HUES6 (cell line): ENCODE data around the gene PKMYT1.

ENCODE experiments used
- H3K27ac ChIP-seq: 2 replicates; pipeline ENCODE4 v1.7.0; 2013; ENCODE audit warnings: low read depth, mild to moderate bottlenecking, low read length, inconsistent platforms
- H3K27me3 ChIP-seq: 2 replicates; pipeline ENCODE4 v1.6.1; 2013; ENCODE audit warnings: low read length; ENCODE audit not compliant: control insufficient read depth, insufficient read depth
- H3K36me3 ChIP-seq: 2 replicates; pipeline ENCODE4 v1.6.1; 2013; ENCODE audit warnings: low read length; ENCODE audit not compliant: control insufficient read depth, insufficient read depth
- H3K4me1 ChIP-seq: 2 replicates; pipeline ENCODE4 v1.6.1; 2013; ENCODE audit warnings: low read length; ENCODE audit not compliant: control insufficient read depth, insufficient read depth
- H3K4me3 ChIP-seq: 2 replicates; pipeline ENCODE4 v1.5.1; 2013; ENCODE audit warnings: low read depth, low read length
- H3K9ac ChIP-seq: one replicate; pipeline ENCODE4 v1.6.1; 2013; ENCODE audit warnings: mild to moderate bottlenecking, low read length
- H3K9me3 ChIP-seq: 2 replicates; pipeline ENCODE4 v1.6.1; 2013; ENCODE audit warnings: low read depth, low read length; ENCODE audit not compliant: control insufficient read depth, insufficient read depth

The PKMYT1 gene

DNA sequence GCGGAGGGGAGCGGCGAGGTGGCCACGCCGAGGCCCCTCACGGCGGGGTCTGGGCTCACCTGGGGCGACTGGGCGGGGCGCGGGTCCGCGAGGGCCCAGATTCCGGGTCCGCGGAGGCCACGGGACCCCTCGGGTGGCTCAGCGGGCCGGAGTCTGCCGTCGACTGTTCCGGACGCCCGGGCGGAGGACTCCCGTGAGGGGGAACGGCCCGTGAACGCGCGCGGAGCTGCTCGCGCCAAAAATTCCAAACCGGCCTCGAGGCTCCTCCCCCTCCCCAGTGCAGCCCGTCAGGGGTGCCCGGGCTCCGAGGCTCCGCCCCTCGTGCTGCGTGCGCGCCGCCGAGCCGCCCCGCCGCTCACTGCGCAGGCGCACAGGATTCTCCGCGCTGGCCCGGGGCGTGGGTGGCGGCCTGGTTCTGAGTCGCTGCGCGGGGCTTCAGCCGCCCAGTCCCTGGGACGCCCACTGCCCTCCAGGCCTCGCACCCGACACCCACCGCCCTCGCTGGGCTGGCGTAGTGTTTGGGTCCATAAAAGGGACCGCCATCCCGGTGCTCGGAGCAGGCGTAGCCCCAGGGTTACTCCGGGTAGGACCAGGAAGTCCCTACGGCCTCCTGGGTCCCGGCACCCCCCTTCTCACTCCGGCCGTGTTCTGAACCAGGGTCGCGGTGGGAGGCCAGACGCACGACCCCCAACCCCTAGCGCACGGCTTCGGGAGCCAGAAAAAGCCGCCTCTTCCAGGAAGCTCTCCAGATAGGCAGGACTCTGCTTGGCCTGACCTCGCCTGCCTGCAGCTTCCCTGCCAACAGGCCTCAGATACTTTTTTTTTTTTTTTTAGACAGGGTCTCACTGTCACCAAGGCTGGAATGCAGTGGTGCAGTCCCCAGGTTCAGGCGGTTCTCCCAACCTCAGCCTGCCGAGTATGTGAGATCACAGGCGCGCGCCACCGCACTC, at the start of gene PKMYT1:
Gene PKMYT1 (minus strand): TSS at position 220 of the 950 bp plus-strand sequence. CDS start 789 bp downstream, outside the sequence.
- H3K9me3 ChIP-seq, result no peaks in the 10 kb centered on the region
- H3K4me1 ChIP-seq, result peaks cover 32% of the 10 kb centered on the region
- H3K36me3 ChIP-seq, result peaks cover 27% of the 10 kb centered on the region
- no peaks in the 10 kb centered on the region for H3K27me3 ChIP-seq
- H3K27ac ChIP-seq, result peak within 1 kb of the TSS; percentile 84
- H3K9ac ChIP-seq, result peak within 1 kb of the TSS; percentile 91
- peak within 1 kb of the TSS; percentile 86 for H3K4me3 ChIP-seq

DNA sequence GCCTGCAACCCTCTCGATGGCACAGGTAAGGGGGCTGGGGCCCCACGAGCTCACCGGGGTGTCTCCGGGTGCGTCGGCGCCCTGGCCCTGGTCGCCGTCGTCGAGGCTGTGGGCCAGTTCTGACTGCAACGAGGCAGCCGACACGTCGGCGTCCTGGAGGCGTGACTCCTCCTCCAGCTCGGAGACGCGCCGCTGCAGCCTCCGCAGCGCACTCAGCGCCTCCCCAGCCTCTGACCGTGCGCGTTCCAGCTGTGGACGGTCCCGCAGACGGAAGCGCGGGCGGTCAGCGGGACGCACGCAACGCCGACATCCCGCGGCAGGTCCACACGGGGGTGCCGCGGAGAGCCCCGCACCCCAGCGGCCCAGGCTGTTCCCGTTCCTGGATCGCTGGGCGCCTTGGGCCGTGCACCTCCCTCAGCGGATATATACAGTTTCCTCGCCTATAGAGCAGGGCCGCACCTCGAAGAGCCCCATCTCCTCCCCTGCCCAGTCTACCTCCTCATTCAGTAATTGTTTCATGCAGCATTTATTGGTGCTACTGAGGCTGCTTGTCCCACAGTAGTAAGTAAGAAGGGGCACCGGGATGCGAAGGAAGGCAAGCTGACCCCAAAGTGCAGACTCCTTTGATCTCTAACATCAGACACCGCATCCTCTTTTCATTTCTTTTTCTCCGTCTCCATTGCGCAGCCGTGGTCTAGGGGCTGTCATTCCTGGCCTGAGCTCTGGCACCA, 49.4 kb upstream of the PKMYT1 start:
- Histone ChIP-seq H3K36me3 (peaks cover 23% of the 10 kb centered on the region), H3K27ac (no peak overlapping the region), H3K9me3 (no peaks in the 10 kb centered on the region), H3K4me3 (no peak overlapping the region), H3K9ac (no peak overlapping the region), H3K4me1 (peaks cover 22% of the 10 kb centered on the region), H3K27me3 (peaks cover 50% of the 10 kb centered on the region)

DNA sequence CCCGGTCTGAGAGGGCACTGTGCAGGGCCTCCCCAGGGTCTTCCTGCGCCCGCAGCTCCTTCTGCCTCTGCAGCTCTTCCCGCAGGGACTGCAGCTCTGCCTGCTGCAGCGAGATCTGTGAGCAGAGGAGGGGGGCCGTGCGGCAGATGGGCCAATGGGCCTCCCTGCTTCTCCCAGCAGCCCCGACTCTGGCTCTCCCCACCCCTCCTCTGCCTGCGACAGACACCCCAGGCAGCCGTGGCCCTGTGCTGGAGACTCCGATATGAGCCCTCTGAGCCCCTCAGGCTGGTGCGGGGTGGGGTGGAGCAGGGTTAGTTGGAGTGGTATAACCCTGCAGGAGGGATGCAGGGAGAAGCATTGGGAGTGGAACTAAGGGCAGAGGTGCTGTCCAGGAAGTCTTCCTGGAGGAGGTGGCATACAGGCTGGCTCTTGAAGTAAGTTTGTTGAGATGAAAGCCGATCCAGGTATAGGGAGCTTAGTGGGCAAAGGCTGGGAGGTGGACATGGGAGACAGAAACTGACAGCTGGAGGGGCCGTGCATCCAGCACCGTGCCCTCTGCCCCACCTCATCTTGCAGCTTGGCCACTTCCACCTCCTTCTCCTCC, 48.6 kb upstream of the PKMYT1 start:
- H3K4me1 ChIP-seq, result peaks cover 22% of the 10 kb centered on the region
- peaks cover 42% of the 10 kb centered on the region for H3K27me3 ChIP-seq
- H3K36me3 ChIP-seq, result peaks cover 23% of the 10 kb centered on the region
- no peak overlapping the region for H3K9ac ChIP-seq
- H3K9me3 ChIP-seq, result no peaks in the 10 kb centered on the region
- 0 out of 2 replicates have a peak overlapping the region, but pooled peaks have one; percentile 13 for H3K4me3 ChIP-seq
- H3K27ac ChIP-seq, result no peak overlapping the region

- Histone ChIP-seq H3K27me3 (peaks cover 36% of the 10 kb centered on the region), H3K9ac (no peak overlapping the region), H3K36me3 (peaks cover 23% of the 10 kb centered on the region), H3K4me1 (peaks cover 22% of the 10 kb centered on the region), H3K4me3 (0 out of 2 replicates have a peak overlapping the region, but pooled peaks have one; percentile 31), H3K27ac (no peak overlapping the region), H3K9me3 (no peaks in the 10 kb centered on the region)
Observed at GRCh38 chr16:3027983-3028715, 47.9 kb upstream of the PKMYT1 start.

DNA sequence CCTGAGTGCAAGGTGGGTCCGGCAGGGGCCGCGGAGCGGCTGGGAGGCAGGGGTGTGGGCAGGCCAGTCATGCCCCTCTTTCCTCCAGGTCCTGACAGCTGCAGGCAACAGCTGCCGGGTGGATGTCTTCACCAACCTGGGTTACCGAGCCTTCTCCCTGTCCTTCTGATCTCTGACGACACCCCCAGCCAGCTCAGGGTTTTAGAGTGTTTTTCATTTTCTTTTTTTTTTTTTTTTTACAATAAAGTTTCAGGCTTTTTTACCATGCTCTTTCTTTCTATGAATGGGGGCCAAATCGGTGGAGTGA, 47.2 kb upstream of the PKMYT1 start:
- H3K36me3 ChIP-seq, result peaks cover 29% of the 10 kb centered on the region
- peaks cover 30% of the 10 kb centered on the region for H3K27me3 ChIP-seq
- H3K4me3 ChIP-seq, result no peak overlapping the region
- H3K4me1 ChIP-seq, result peaks cover 28% of the 10 kb centered on the region
- H3K9ac ChIP-seq, result no peak overlapping the region
- no peak overlapping the region for H3K27ac ChIP-seq
- H3K9me3 ChIP-seq, result no peaks in the 10 kb centered on the region

DNA sequence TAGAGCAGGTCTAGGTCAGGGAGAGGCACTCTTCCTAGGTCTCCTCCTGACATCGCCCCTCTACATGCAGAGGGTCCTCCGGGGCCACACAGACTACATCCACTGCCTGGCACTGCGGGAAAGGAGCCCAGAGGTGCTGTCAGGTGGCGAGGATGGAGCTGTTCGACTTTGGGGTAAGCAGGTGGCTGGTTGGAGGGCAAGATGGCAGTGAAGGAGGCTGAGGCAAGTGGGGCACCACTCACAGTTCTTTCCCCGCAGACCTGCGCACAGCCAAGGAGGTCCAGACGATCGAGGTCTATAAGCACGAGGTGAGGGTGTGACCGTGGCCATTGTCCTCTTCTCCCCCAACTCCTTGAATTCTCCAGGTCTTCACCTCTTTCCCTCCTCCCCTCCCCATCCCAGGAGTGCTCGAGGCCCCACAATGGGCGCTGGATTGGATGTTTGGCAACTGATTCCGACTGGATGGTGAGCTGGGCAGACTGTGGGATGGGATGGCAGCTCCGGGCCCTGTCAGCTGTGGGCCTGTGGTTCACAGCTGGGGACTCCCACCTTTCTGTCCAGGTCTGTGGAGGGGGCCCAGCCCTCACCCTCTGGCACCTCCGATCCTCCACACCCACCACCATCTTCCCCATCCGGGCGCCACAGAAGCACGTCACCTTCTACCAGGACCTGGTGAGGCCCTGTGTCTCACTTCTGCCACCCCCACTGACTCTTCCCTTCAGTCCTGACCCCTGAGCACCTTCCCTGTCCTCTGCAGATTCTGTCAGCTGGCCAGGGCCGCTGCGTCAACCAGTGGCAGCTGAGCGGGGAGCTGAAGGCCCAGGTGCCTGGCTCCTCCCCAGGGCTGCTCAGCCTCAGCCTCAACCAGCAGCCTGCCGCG, 46.6 kb upstream of the PKMYT1 start:
- Histone ChIP-seq H3K27me3 (peaks cover 27% of the 10 kb centered on the region), H3K4me3 (no peak overlapping the region), H3K9me3 (no peaks in the 10 kb centered on the region), H3K4me1 (peaks cover 32% of the 10 kb centered on the region), H3K27ac (no peak overlapping the region), H3K9ac (no peak overlapping the region), H3K36me3 (peaks cover 32% of the 10 kb centered on the region)

DNA sequence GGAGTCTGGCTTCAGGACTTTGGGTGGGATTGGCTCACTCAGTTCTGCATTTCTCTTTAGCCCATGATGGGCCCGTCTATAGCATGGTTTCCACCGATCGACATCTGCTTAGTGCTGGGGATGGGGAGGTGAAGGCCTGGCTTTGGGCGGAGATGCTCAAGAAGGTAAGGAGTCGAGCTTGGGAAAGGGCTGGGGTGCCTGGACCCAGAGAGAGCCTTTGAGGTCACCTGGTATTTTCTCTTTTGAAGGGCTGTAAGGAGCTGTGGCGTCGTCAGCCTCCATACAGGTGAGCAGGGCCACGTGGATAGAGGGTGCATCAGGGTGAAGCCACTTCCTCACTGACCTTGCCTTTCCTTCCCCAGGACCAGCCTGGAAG, 45.7 kb upstream of the PKMYT1 start:
- Histone ChIP-seq H3K4me3 (no peak overlapping the region), H3K27me3 (peaks cover 26% of the 10 kb centered on the region), H3K4me1 (peaks cover 32% of the 10 kb centered on the region), H3K36me3 (peaks cover 36% of the 10 kb centered on the region), H3K9ac (no peak overlapping the region), H3K9me3 (no peaks in the 10 kb centered on the region), H3K27ac (no peak overlapping the region)

GRCh38 chr16:3025032-3026002, 45.1 kb upstream of the PKMYT1 start:
- Histone ChIP-seq H3K27me3 (peaks cover 19% of the 10 kb centered on the region), H3K27ac (no peak overlapping the region), H3K36me3 (peaks cover 36% of the 10 kb centered on the region), H3K4me3 (no peak overlapping the region), H3K9me3 (no peaks in the 10 kb centered on the region), H3K9ac (no peak overlapping the region), H3K4me1 (peaks cover 30% of the 10 kb centered on the region)

DNA sequence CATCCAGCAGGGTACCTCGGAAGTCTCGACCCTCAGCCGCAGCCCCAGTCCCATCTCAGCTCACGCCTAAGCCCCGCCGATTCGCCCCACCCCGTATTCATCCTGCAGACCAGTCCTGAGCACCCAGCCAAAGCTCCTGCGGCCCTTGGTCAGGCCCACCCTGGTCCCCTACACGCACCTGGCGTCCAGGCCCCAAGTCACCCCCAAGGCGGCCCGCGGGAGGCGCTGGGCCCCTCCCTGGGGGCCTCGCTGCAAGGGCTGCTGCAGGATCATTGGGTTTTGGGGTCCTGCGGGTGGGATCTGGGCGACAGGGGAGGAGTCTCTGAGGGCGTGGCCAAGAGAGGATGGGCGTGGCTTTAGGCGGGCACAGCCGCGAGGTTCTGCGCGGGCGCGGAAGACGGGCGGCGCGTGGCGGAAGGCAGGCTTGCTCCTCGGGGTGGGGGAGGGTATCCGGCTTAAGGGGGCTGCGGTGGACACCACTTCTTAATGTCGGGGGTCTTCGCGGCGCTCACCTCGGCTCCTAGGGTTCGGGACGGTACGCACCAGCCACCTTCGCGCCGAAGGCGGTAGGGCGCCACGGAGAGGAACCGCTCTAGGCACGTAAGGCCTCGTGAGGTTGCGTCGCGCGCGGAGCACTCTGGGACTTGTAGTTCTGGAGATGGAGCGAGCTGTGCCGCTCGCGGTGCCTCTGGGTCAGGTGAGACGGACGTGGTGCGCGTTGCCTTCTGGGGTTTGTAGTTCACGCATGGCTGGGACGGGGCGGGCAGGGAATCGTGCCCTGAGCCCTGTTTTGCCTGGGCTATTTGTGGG, 43.6 kb upstream of the PKMYT1 start, which contains the start of the genes HCFC1R1 and THOC6:
Gene HCFC1R1 (minus strand): TSS at position 274 of the 810 bp plus-strand sequence. CDS start 1 bp downstream, at position 273.
Gene THOC6 (plus strand): TSS at position 367 of the 810 bp plus-strand sequence. CDS start 292 bp downstream, at position 659.
- Histone ChIP-seq H3K9ac (peak within 1 kb of the TSS; percentile 98), H3K27me3 (peaks cover 5% of the 10 kb centered on the region; the same call in 1 of the 2 replicates), H3K36me3 (peaks cover 36% of the 10 kb centered on the region), H3K27ac (peak within 1 kb of the TSS; percentile 99), H3K4me3 (peak within 1 kb of the TSS; percentile 94), H3K9me3 (no peaks in the 10 kb centered on the region), H3K4me1 (peaks cover 30% of the 10 kb centered on the region)
